PC-9 (cell line): ENCODE data around the gene DPH7.

Experiments
- CTCF ChIP-seq: fragments of 200-600 bp; sonication (generic); conservative IDR thresholded peaks from 2 replicates; pipeline ENCODE4 v1.6.1; 2017; ENCODE audit warnings: mixed run types, antibody characterized with exemption, mild to moderate bottlenecking, moderate library complexity
- EZH2 ChIP-seq: fragments of 200-600 bp; sonication (generic); IDR thresholded peaks from 2 replicates; pipeline ENCODE4 v1.8.0; 2017; ENCODE audit warnings: antibody characterized with exemption, low read depth

- TF ChIP-seq EZH2: no peak
- no peak for TF ChIP-seq CTCF
These were observed 36.7 kb upstream of the DPH7 start for GRCh38 chr9:137615387-137615871.
